Subcutaneous abdominal adipose tissue (tissue), 5 donors: ENCODE measurements around the gene CHRNB4.
"Not testable (repeated sequence)": the region's sequence is repeated elsewhere in the genome, so short reads cannot be mapped to it uniquely, and the experiment has no call there.

Source experiments
- H3K27ac ChIP-seq: one replicate; pipeline ENCODE4 v1.7.0; 2013; ENCODE audit warnings: low read depth, mild to moderate bottlenecking, inconsistent platforms, low read length, moderate library complexity
- H3K27me3 ChIP-seq, 5 donors: one replicate each; pipeline ENCODE4 v1.7.0; 2013; ENCODE audit warnings: low read length in 5 of 5, inconsistent platforms in 1 of 5; ENCODE audit not compliant: control insufficient read depth in 5 of 5, insufficient read depth in 4 of 5
- H3K36me3 ChIP-seq, 5 donors: one replicate each; pipeline ENCODE4 v1.7.0; 2013; ENCODE audit warnings: low read length in 5 of 5; ENCODE audit not compliant: control insufficient read depth in 5 of 5, insufficient read depth in 5 of 5
- H3K4me1 ChIP-seq, 5 donors: one replicate each; pipeline ENCODE4 v1.7.0; 2013; ENCODE audit warnings: low read length in 5 of 5, mild to moderate bottlenecking in 3 of 5, moderate library complexity in 1 of 5; ENCODE audit not compliant: control insufficient read depth in 5 of 5, insufficient read depth in 5 of 5
- H3K4me3 ChIP-seq, 5 donors: one replicate each; pipeline ENCODE4 v1.7.0; 2013; ENCODE audit warnings: low read length in 5 of 5, low read depth in 1 of 5
- H3K9ac ChIP-seq, 5 donors: one replicate each; pipeline ENCODE4 v1.7.0; 2013; ENCODE audit warnings: low read length in 5 of 5, mild to moderate bottlenecking in 4 of 5, moderate library complexity in 3 of 5
- H3K9me3 ChIP-seq, 5 donors: one replicate each; pipeline ENCODE4 v1.7.0; 2013; ENCODE audit warnings: low read length in 5 of 5; ENCODE audit not compliant: control insufficient read depth in 5 of 5
- donor health status: healthy.
- donor health status: healthy.
- donor health status: healthy.
- donor health status: healthy.
- donor health status: healthy.

CHRNB4 gene

GRCh38 chr15:78618064-78618463 is 22.9 kb downstream of the CHRNB4 start:
- no peak overlapping the region for H3K9ac ChIP-seq
- H3K27ac ChIP-seq: no peak overlapping the region
- peaks cover 2 to 22% (median 17%) of the 10 kb centered on the region in 5 donors for H3K4me1 ChIP-seq
- peaks cover 24 to 40% (median 29%) of the 10 kb centered on the region in 5 donors for H3K27me3 ChIP-seq
- no peaks in the 10 kb centered on the region for H3K9me3 ChIP-seq
- H3K4me3 ChIP-seq: no peak overlapping the region
- H3K36me3 ChIP-seq: no peaks in the 10 kb centered on the region

GRCh38 chr15:78617516-78617915 is 23.5 kb downstream of the CHRNB4 start:
- Histone ChIP-seq H3K9me3 (no peaks in the 10 kb centered on the region), H3K27me3 (peaks cover 24 to 37% (median 29%) of the 10 kb centered on the region in 5 donors), H3K4me3 (no peak overlapping the region)

GRCh38 chr15:78617076-78617475 is 23.9 kb downstream of the CHRNB4 start:
- H3K9ac ChIP-seq: no peak overlapping the region

More at GRCh38 chr15:78617516-78617915, 23.5 kb downstream of the CHRNB4 start:
- no peak overlapping the region for H3K27ac ChIP-seq
- H3K4me1 ChIP-seq: peaks cover 2 to 22% (median 17%) of the 10 kb centered on the region in 5 donors
- no peaks in the 10 kb centered on the region for H3K36me3 ChIP-seq
- H3K9ac ChIP-seq: peak overlapping the region in 1 of 5 donors; percentile 41

GRCh38 chr15:78616506-78616905 is 24.5 kb downstream of the CHRNB4 start:
- peaks cover 2 to 22% (median 17%) of the 10 kb centered on the region in 5 donors for H3K4me1 ChIP-seq
- no peak overlapping the region for H3K27ac ChIP-seq
- H3K27me3 ChIP-seq: peaks cover 17 to 29% (median 24%) of the 10 kb centered on the region in 5 donors
- H3K36me3 ChIP-seq: no peaks in the 10 kb centered on the region
- H3K9me3 ChIP-seq: no peaks in the 10 kb centered on the region
- H3K4me3 ChIP-seq: no peak overlapping the region
- no peak overlapping the region for H3K9ac ChIP-seq

More at GRCh38 chr15:78617076-78617475, 23.9 kb downstream of the CHRNB4 start:
- H3K4me3 ChIP-seq: no peak overlapping the region
- H3K27me3 ChIP-seq: peaks cover 21 to 35% (median 28%) of the 10 kb centered on the region in 5 donors
- H3K4me1 ChIP-seq: peaks cover 2 to 22% (median 17%) of the 10 kb centered on the region in 5 donors
- H3K9me3 ChIP-seq: no peaks in the 10 kb centered on the region
- H3K36me3 ChIP-seq: no peaks in the 10 kb centered on the region
- no peak overlapping the region for H3K27ac ChIP-seq

GRCh38 chr15:78615151-78615589 is 25.8 kb downstream of the CHRNB4 start:
- no peak overlapping the region for H3K4me3 ChIP-seq
- no peaks in the 10 kb centered on the region for H3K9me3 ChIP-seq
- H3K36me3 ChIP-seq: no peaks in the 10 kb centered on the region
- peaks cover 2 to 16% (median 9%) of the 10 kb centered on the region in 5 donors for H3K4me1 ChIP-seq
- peaks cover 15 to 20% (median 17%) of the 10 kb centered on the region in 5 donors for H3K27me3 ChIP-seq
- no peak overlapping the region for H3K9ac ChIP-seq
- no peak overlapping the region for H3K27ac ChIP-seq

GRCh38 chr15:78614021-78614420 is 27.0 kb downstream of the CHRNB4 start:
- peaks cover 4 to 8% (median 6%) of the 10 kb centered on the region in 5 donors for H3K27me3 ChIP-seq
- no peak overlapping the region for H3K9ac ChIP-seq
- H3K9me3 ChIP-seq: no peaks in the 10 kb centered on the region
- H3K4me1 ChIP-seq: peaks cover 0 to 11% (median 6%) of the 10 kb centered on the region in 5 donors
- no peak overlapping the region for H3K27ac ChIP-seq
- no peak overlapping the region for H3K4me3 ChIP-seq
- no peaks in the 10 kb centered on the region for H3K36me3 ChIP-seq

- H3K9me3 ChIP-seq, H3K36me3 ChIP-seq, H3K4me3 ChIP-seq, H3K27me3 ChIP-seq, H3K9ac ChIP-seq, H3K4me1 ChIP-seq, H3K27ac ChIP-seq: not testable (repeated sequence)
Measured at GRCh38 chr15:78609551-78609950, 31.5 kb downstream of the CHRNB4 start.

GRCh38 chr15:78605680-78606079 is 35.3 kb downstream of the CHRNB4 start:
- H3K9me3 ChIP-seq: no peaks in the 10 kb centered on the region
- no peaks in the 10 kb centered on the region for H3K36me3 ChIP-seq
- H3K27me3 ChIP-seq: peaks cover 0 to 18% (median 8%) of the 10 kb centered on the region in 5 donors
- H3K4me1 ChIP-seq: no peaks in the 10 kb centered on the region
- H3K9ac ChIP-seq: no peak overlapping the region
- no peak overlapping the region for H3K4me3 ChIP-seq
- H3K27ac ChIP-seq: no peak overlapping the region

- Histone ChIP-seq H3K36me3 (no peaks in the 10 kb centered on the region), H3K9me3 (no peaks in the 10 kb centered on the region), H3K4me3 (no peak overlapping the region), H3K27ac (no peak overlapping the region), H3K27me3 (peaks cover 0 to 18% (median 8%) of the 10 kb centered on the region in 5 donors), H3K9ac (no peak overlapping the region), H3K4me1 (no peaks in the 10 kb centered on the region)
Measured at GRCh38 chr15:78605201-78605600, 35.8 kb downstream of the CHRNB4 start.

GRCh38 chr15:78604420-78604819 is 36.6 kb downstream of the CHRNB4 start:
- H3K36me3 ChIP-seq: no peaks in the 10 kb centered on the region
- H3K4me1 ChIP-seq: no peaks in the 10 kb centered on the region
- H3K9ac ChIP-seq: no peak overlapping the region
- H3K27ac ChIP-seq: no peak overlapping the region
- no peaks in the 10 kb centered on the region for H3K9me3 ChIP-seq
- H3K4me3 ChIP-seq: no peak overlapping the region
- peaks cover 0 to 18% (median 8%) of the 10 kb centered on the region in 5 donors for H3K27me3 ChIP-seq
